GM23338 (cell line): ENCODE data around the gene ACSS3. TPM values are rescaled to one million over a fixed set of nuclear protein-coding genes. Genes with fewer than 3 reads are reported as not detected.

Experiments used
- ATAC-seq: fragments of 200-7000 bp; cut with Tn5 transposase; 3 replicates; pipeline ENCODE4 v1.9.1; 2020
- DNase-seq: peaks from one replicate; pipeline ENCODE4 v3.0.0-alpha.2; 2015; ENCODE audit warnings: low spot score
- H2AFZ ChIP-seq: fragments of 200-600 bp; sonication (generic); 2 replicates; pipeline ENCODE4 v1.8.0; 2016; ENCODE audit warnings: antibody characterized with exemption, mild to moderate bottlenecking, moderate library complexity
- H3F3A ChIP-seq: fragments of 200-600 bp; sonication (generic); replicated peaks from 2 replicates; pipeline ENCODE4 v1.8.0; 2017; ENCODE audit warnings: antibody characterized with exemption, mixed run types, low read depth
- H3K27ac ChIP-seq: fragments of 200-600 bp; sonication (generic); 2 replicates; pipeline ENCODE4 v1.6.1; 2016; ENCODE audit warnings: low read depth
- H3K27me3 ChIP-seq: fragments of 200-600 bp; sonication (generic); 2 replicates; pipeline ENCODE4 v1.8.0; 2016; ENCODE audit warnings: mild to moderate bottlenecking, mixed run types, moderate library complexity; ENCODE audit not compliant: insufficient read depth
- H3K36me3 ChIP-seq: fragments of 200-600 bp; sonication (generic); 2 replicates; pipeline ENCODE4 v1.8.0; 2016; ENCODE audit warnings: mild to moderate bottlenecking; ENCODE audit not compliant: insufficient read depth
- H3K4me1 ChIP-seq: fragments of 200-600 bp; sonication (generic); 2 replicates; pipeline ENCODE4 v1.8.0; 2016; ENCODE audit warnings: mild to moderate bottlenecking, moderate library complexity; ENCODE audit not compliant: insufficient read depth
- H3K4me2 ChIP-seq: fragments of 200-600 bp; sonication (generic); 2 replicates; pipeline ENCODE4 v1.7.1; 2017; ENCODE audit warnings: mixed run types
- H3K4me3 ChIP-seq: fragments of 200-600 bp; sonication (generic); 2 replicates; pipeline ENCODE4 v1.6.1; 2016; ENCODE audit warnings: mixed run types
- H3K79me2 ChIP-seq: fragments of 200-600 bp; sonication (generic); replicated peaks from 2 replicates; pipeline ENCODE4 v1.8.0; 2017; ENCODE audit warnings: mild to moderate bottlenecking; ENCODE audit not compliant: insufficient read depth
- H3K9me2 ChIP-seq: fragments of 200-600 bp; sonication (generic); 2 replicates; pipeline ENCODE4 v1.8.0; 2017; ENCODE audit not compliant: insufficient read depth
- H4K20me1 ChIP-seq: fragments of 200-600 bp; sonication (generic); replicated peaks from 2 replicates; pipeline ENCODE4 v1.8.0; 2017; ENCODE audit warnings: mild to moderate bottlenecking; ENCODE audit not compliant: insufficient read depth
- H3K27ac Mint-ChIP-seq: 2 replicates; pipeline ENCODE4 v1.8.0; 2020; ENCODE audit warnings: inconsistent platforms, mild to moderate bottlenecking, moderate library complexity, mixed read lengths
- H3K27me3 Mint-ChIP-seq: 3 replicates; pipeline ENCODE4 v1.8.0; 2022; ENCODE audit warnings: low read depth, mild to moderate bottlenecking, moderate library complexity, mixed read lengths, inconsistent platforms; ENCODE audit not compliant: insufficient read depth, poor library complexity
- H3K36me3 Mint-ChIP-seq: 3 replicates; pipeline ENCODE4 v1.8.0; 2021; ENCODE audit warnings: low read depth, mild to moderate bottlenecking, inconsistent platforms, moderate library complexity, mixed read lengths
- H3K4me1 Mint-ChIP-seq: 3 replicates; pipeline ENCODE4 v1.8.0; 2020; ENCODE audit warnings: mild to moderate bottlenecking, inconsistent platforms, mixed read lengths
- H3K4me3 Mint-ChIP-seq: 3 replicates; pipeline ENCODE4 v1.8.0; 2021; ENCODE audit warnings: moderate library complexity, mild to moderate bottlenecking, inconsistent platforms, mixed read lengths
- H3K9me3 Mint-ChIP-seq: 3 replicates; pipeline ENCODE4 v1.8.0; 2020; ENCODE audit warnings: moderate library complexity, mild to moderate bottlenecking, inconsistent platforms, mixed read lengths
- CREB1 ChIP-seq: fragments of 250-450 bp; sonication (Bioruptor Pico); IDR thresholded peaks from 2 replicates; pipeline ENCODE4 v1.5.0; 2020; ENCODE audit warnings: low read depth, mild to moderate bottlenecking, moderate library complexity
- EZH2 ChIP-seq: fragments of 200-600 bp; sonication (generic); IDR thresholded peaks from one replicate; pipeline ENCODE4 v1.8.0; 2017; ENCODE audit warnings: antibody characterized with exemption, mild to moderate bottlenecking, low read depth; ENCODE audit not compliant: unreplicated experiment
- EZH2phosphoT487 ChIP-seq: fragments of 200-600 bp; sonication (generic); IDR thresholded peaks from one replicate; pipeline ENCODE4 v1.8.1; 2018; ENCODE audit warnings: antibody characterized with exemption; ENCODE audit not compliant: unreplicated experiment
- JUNB ChIP-seq: IDR thresholded peaks from one replicate; pipeline ENCODE4 v1.6.1; 2016; ENCODE audit warnings: antibody characterized with exemption; ENCODE audit not compliant: unreplicated experiment
- NANOG ChIP-seq: IDR thresholded peaks from 2 replicates; pipeline ENCODE4 v1.6.1; 2016; ENCODE audit warnings: antibody characterized with exemption, borderline replicate concordance
- POLR2AphosphoS5 ChIP-seq: IDR thresholded peaks from 2 replicates; pipeline ENCODE4 v1.6.1; 2016; ENCODE audit warnings: antibody characterized with exemption, low read depth
- STAT1 ChIP-seq: IDR thresholded peaks from one replicate; pipeline ENCODE4 v1.6.1; 2016; ENCODE audit warnings: antibody characterized with exemption; ENCODE audit not compliant: unreplicated experiment
- ZNF114 ChIP-seq: fragments of 250-450 bp; sonication (Bioruptor Pico); IDR thresholded peaks from 2 replicates; pipeline ENCODE4 v1.5.0; 2020; ENCODE audit warnings: mild to moderate bottlenecking, moderate library complexity
- ZNF331 ChIP-seq: fragments of 250-450 bp; sonication (Bioruptor Pico); IDR thresholded peaks from 2 replicates; pipeline ENCODE4 v1.5.0; 2020; ENCODE audit warnings: low read depth, mild to moderate bottlenecking, moderate library complexity
- polyA plus RNA-seq: library from polyadenylated mRNA; unstranded; fragments of >200 nt; fragmentation: Nextera tagmentation; extraction: Ambion mirVana; gene quantifications from 2 replicates; pipeline ENCODE4 v1.2.1, GENCODE V29; 2016
- total RNA-seq: library from RNA; depleted of rRNA; stranded (reverse); fragments of >200 nt; shearing (Covaris generic); gene quantifications from 2 replicates; pipeline ENCODE4 v1.2.3, GENCODE V29; 2014
- TF ChIP-seq, protein P1 (sequence below), 2 experiments: fragments of 200-600 bp in 1 of 2; sonication (generic) in 1 of 2; conservative IDR thresholded peaks; 2 replicates each; pipeline versions ENCODE4 v1.5.1 to v1.6.1; 2016 to 2017; ENCODE audit warnings: antibody characterized with exemption in 2 of 2, low read depth in 2 of 2, mild to moderate bottlenecking in 2 of 2, moderate library complexity in 1 of 2
- TF ChIP-seq, protein P2 (sequence below): IDR thresholded peaks from 2 replicates; pipeline ENCODE4 v1.6.1; 2016; ENCODE audit warnings: antibody characterized with exemption
- TF ChIP-seq, protein P3 (sequence below): fragments of 250-450 bp; sonication (Bioruptor Pico); IDR thresholded peaks from 2 replicates; pipeline ENCODE4 v1.5.0; 2020; ENCODE audit warnings: mild to moderate bottlenecking, moderate library complexity
- TF ChIP-seq, protein P4 (sequence below): IDR thresholded peaks from one replicate; pipeline ENCODE4 v1.6.1; 2018; ENCODE audit warnings: antibody characterized with exemption; ENCODE audit not compliant: unreplicated experiment

Gene ACSS3
- total and polyA plus RNA-seq, 2 experiments from 2014 or later: 7.4 to 28.9 TPM

DNA sequence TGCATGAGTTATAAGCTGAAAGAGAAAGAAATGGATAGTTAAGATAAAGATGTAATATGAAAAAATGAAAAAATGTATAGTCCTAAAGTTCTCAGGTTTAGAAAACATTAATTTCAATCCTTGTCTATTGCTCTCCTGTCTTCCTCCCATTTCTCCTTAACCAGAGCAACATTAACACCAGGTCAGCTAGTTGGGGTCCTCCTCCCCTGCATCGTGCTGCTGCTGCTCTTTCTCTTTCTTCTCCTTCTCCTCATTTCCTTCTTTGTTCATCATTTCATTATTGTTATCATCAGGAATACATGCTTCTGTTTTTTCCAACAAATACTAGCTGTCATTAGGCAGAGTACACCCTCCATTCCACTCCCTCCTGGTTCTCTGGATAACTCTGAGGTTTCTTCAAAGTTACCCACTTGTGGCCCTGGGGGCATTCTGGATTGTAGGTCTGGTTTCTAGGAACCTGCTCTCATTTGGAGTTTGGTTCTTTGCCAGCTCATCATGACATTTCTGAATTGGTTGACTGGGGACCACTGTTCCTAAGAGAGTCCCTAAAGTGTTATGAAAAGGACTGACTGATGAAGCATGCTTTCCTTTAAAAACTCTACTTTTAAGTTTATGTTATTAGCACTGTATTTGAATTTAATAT is 17.0 kb downstream of the ACSS3 start:
- Histone ChIP-seq H3K36me3 (no peaks in the 10 kb centered on the region), H3F3A (no peaks in the 10 kb centered on the region), H3K79me2 (peaks cover 23% of the 10 kb centered on the region; the same call in 1 of the 2 replicates), H2AFZ (no peak overlapping the region), H3K4me2 (no peak overlapping the region), H3K4me3 (no peak overlapping the region), H3K9me2 (no peaks in the 10 kb centered on the region), H3K27ac (no peak overlapping the region), H3K4me1 (peaks cover 6% of the 10 kb centered on the region; the same call in 1 of the 2 replicates), H4K20me1 (no peaks in the 10 kb centered on the region), H3K27me3 (no peaks in the 10 kb centered on the region)
- TF ChIP-seq ZNF331 (CRISPR knock-in tag) (no peak), STAT1 (no peak), ZNF114 (no peak), JUNB (no peak), NANOG (no peak), EZH2phosphoT487 (no peak), CREB1 (CRISPR knock-in tag) (no peak), POLR2AphosphoS5 (no peak), EZH2 (no peak)
- TF ChIP-seq, protein P1, sequence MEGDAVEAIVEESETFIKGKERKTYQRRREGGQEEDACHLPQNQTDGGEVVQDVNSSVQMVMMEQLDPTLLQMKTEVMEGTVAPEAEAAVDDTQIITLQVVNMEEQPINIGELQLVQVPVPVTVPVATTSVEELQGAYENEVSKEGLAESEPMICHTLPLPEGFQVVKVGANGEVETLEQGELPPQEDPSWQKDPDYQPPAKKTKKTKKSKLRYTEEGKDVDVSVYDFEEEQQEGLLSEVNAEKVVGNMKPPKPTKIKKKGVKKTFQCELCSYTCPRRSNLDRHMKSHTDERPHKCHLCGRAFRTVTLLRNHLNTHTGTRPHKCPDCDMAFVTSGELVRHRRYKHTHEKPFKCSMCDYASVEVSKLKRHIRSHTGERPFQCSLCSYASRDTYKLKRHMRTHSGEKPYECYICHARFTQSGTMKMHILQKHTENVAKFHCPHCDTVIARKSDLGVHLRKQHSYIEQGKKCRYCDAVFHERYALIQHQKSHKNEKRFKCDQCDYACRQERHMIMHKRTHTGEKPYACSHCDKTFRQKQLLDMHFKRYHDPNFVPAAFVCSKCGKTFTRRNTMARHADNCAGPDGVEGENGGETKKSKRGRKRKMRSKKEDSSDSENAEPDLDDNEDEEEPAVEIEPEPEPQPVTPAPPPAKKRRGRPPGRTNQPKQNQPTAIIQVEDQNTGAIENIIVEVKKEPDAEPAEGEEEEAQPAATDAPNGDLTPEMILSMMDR (conservative IDR thresholded peaks at IDR 0.05; ENCODE audit: low read depth in 2 of 2): no peak
- TF ChIP-seq, protein P2, sequence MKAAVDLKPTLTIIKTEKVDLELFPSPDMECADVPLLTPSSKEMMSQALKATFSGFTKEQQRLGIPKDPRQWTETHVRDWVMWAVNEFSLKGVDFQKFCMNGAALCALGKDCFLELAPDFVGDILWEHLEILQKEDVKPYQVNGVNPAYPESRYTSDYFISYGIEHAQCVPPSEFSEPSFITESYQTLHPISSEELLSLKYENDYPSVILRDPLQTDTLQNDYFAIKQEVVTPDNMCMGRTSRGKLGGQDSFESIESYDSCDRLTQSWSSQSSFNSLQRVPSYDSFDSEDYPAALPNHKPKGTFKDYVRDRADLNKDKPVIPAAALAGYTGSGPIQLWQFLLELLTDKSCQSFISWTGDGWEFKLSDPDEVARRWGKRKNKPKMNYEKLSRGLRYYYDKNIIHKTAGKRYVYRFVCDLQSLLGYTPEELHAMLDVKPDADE: no peak
- TF ChIP-seq, protein P3, sequence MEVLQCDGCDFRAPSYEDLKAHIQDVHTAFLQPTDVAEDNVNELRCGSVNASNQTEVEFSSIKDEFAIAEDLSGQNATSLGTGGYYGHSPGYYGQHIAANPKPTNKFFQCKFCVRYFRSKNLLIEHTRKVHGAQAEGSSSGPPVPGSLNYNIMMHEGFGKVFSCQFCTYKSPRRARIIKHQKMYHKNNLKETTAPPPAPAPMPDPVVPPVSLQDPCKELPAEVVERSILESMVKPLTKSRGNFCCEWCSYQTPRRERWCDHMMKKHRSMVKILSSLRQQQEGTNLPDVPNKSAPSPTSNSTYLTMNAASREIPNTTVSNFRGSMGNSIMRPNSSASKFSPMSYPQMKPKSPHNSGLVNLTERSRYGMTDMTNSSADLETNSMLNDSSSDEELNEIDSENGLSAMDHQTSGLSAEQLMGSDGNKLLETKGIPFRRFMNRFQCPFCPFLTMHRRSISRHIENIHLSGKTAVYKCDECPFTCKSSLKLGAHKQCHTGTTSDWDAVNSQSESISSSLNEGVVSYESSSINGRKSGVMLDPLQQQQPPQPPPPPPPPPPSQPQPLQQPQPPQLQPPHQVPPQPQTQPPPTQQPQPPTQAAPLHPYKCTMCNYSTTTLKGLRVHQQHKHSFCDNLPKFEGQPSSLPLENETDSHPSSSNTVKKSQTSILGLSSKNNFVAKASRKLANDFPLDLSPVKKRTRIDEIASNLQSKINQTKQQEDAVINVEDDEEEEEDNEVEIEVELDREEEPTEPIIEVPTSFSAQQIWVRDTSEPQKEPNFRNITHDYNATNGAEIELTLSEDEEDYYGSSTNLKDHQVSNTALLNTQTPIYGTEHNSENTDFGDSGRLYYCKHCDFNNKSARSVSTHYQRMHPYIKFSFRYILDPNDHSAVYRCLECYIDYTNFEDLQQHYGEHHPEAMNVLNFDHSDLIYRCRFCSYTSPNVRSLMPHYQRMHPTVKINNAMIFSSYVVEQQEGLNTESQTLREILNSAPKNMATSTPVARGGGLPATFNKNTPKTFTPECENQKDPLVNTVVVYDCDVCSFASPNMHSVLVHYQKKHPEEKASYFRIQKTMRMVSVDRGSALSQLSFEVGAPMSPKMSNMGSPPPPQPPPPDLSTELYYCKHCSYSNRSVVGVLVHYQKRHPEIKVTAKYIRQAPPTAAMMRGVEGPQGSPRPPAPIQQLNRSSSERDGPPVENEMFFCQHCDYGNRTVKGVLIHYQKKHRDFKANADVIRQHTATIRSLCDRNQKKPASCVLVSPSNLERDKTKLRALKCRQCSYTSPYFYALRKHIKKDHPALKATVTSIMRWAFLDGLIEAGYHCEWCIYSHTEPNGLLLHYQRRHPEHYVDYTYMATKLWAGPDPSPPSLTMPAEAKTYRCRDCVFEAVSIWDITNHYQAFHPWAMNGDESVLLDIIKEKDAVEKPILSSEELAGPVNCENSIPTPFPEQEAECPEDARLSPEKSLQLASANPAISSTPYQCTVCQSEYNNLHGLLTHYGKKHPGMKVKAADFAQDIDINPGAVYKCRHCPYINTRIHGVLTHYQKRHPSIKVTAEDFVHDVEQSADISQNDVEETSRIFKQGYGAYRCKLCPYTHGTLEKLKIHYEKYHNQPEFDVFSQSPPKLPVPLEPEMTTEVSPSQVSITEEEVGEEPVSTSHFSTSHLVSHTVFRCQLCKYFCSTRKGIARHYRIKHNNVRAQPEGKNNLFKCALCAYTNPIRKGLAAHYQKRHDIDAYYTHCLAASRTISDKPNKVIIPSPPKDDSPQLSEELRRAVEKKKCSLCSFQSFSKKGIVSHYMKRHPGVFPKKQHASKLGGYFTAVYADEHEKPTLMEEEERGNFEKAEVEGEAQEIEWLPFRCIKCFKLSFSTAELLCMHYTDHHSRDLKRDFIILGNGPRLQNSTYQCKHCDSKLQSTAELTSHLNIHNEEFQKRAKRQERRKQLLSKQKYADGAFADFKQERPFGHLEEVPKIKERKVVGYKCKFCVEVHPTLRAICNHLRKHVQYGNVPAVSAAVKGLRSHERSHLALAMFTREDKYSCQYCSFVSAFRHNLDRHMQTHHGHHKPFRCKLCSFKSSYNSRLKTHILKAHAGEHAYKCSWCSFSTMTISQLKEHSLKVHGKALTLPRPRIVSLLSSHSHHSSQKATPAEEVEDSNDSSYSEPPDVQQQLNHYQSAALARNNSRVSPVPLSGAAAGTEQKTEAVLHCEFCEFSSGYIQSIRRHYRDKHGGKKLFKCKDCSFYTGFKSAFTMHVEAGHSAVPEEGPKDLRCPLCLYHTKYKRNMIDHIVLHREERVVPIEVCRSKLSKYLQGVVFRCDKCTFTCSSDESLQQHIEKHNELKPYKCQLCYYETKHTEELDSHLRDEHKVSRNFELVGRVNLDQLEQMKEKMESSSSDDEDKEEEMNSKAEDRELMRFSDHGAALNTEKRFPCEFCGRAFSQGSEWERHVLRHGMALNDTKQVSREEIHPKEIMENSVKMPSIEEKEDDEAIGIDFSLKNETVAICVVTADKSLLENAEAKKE: no peak
- TF ChIP-seq, protein P4, sequence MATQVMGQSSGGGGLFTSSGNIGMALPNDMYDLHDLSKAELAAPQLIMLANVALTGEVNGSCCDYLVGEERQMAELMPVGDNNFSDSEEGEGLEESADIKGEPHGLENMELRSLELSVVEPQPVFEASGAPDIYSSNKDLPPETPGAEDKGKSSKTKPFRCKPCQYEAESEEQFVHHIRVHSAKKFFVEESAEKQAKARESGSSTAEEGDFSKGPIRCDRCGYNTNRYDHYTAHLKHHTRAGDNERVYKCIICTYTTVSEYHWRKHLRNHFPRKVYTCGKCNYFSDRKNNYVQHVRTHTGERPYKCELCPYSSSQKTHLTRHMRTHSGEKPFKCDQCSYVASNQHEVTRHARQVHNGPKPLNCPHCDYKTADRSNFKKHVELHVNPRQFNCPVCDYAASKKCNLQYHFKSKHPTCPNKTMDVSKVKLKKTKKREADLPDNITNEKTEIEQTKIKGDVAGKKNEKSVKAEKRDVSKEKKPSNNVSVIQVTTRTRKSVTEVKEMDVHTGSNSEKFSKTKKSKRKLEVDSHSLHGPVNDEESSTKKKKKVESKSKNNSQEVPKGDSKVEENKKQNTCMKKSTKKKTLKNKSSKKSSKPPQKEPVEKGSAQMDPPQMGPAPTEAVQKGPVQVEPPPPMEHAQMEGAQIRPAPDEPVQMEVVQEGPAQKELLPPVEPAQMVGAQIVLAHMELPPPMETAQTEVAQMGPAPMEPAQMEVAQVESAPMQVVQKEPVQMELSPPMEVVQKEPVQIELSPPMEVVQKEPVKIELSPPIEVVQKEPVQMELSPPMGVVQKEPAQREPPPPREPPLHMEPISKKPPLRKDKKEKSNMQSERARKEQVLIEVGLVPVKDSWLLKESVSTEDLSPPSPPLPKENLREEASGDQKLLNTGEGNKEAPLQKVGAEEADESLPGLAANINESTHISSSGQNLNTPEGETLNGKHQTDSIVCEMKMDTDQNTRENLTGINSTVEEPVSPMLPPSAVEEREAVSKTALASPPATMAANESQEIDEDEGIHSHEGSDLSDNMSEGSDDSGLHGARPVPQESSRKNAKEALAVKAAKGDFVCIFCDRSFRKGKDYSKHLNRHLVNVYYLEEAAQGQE: no peak
- H3K27ac Mint-ChIP-seq: no peak overlapping the region
- ATAC-seq (no peak), DNase-seq (no peak)
- no peaks in the 10 kb centered on the region for H3K9me3 Mint-ChIP-seq
- peaks cover 8% of the 10 kb centered on the region for H3K4me1 Mint-ChIP-seq
- no peaks in the 10 kb centered on the region for H3K36me3 Mint-ChIP-seq
- H3K4me3 Mint-ChIP-seq: no peak overlapping the region
- H3K27me3 Mint-ChIP-seq: peaks cover 2% of the 10 kb centered on the region
